ENCODE measurements around the gene LMAN2.

- TF ChIP-seq CTCF (conservative IDR thresholded peaks at IDR 0.05; ENCODE audit: low read length), result no peak
- no peak for TF ChIP-seq EZH2phosphoT487 (IDR thresholded peaks at IDR 0.05; ENCODE audit: borderline replicate concordance, low read depth, low read length)
Observed at GRCh38 chr5:177291735-177292134, 59.7 kb downstream of the LMAN2 start.

Data from OCI-LY7 (cell line).